Esophagus squamous epithelium (tissue), 5 donors: ENCODE measurements around the gene CASK. TPM values are rescaled to one million over a fixed set of nuclear protein-coding genes. Genes with fewer than 3 reads are reported as not detected.

Experiments
- DNase-seq: peaks from one replicate; lab custom pipeline; 2025; lab: John Stamatoyannopoulos, UW
- H3K27ac ChIP-seq, 4 donors: fragments of 200-600 bp; sonication (generic); one replicate each; pipeline ENCODE4 v1.5.1; 2016 to 2019; ENCODE audit warnings: mild to moderate bottlenecking in 1 of 4
- H3K27me3 ChIP-seq, 4 donors: fragments of 200-600 bp; sonication (generic); 1 replicate in 3 of 4; 2 replicates in 1 of 4; pipeline versions ENCODE4 v1.5.1 to v1.6.0; 2017 to 2021; ENCODE audit warnings: antibody characterized with exemption in 1 of 4
- H3K36me3 ChIP-seq, 3 donors: fragments of 200-600 bp; sonication (generic); one replicate each; pipeline ENCODE4 v1.5.1; 2016 to 2019
- H3K4me1 ChIP-seq, 3 donors: fragments of 200-600 bp; sonication (generic); one replicate each; pipeline ENCODE4 v1.5.1; 2017 to 2019
- H3K4me3 ChIP-seq, 4 donors: fragments of 200-600 bp; sonication (generic); 1 replicate in 3 of 4; 2 replicates in 1 of 4; pipeline ENCODE4 v1.5.1; 2016 to 2019; ENCODE audit warnings: mild to moderate bottlenecking in 2 of 4, moderate library complexity in 1 of 4
- H3K9me3 ChIP-seq, 3 donors: fragments of 200-600 bp; sonication (generic); one replicate each; pipeline ENCODE4 v1.5.1; 2016 to 2019
- POLR2A ChIP-seq, 4 donors: fragments of 450-650 bp; IDR thresholded peaks; one replicate each; pipeline ENCODE4 v1.6.1; 2017; ENCODE audit warnings: antibody characterized with exemption in 4 of 4, mild to moderate bottlenecking in 4 of 4, moderate library complexity in 3 of 4
- WGBS, 2 donors: methylation state at CpG; one replicate each; pipeline ENCODE4 v1.1.5; 2018; 5-methylcytosine and 5-hydroxymethylcytosine counted together
- intact Hi-C: fragments of 100-400 bp; cut with DNase I; formaldehyde crosslinking; loops from one replicate; pipeline ENCODE4 v1.15.0; 2022
- total RNA-seq, 4 donors: library from RNA; depleted of rRNA; stranded (reverse); fragments of >200 nt; gene quantifications; one replicate each; pipeline ENCODE4 v1.1.0, GENCODE V29; 2016
- TF ChIP-seq, protein P1 (sequence below), 6 experiments: fragments of 450-650 bp in 4 of 6; fragments of 200-600 bp in 2 of 6; sonication (generic) in 2 of 6; IDR thresholded peaks; one replicate each; pipeline ENCODE4 v1.5.1; 2016 to 2019; ENCODE audit warnings: antibody characterized with exemption in 6 of 6, mild to moderate bottlenecking in 4 of 6, moderate library complexity in 4 of 6
- donor health status: DM: yes; HTN: yes; CAD: no.

CASK gene
- total RNA-seq, 4 donors from 2014 or later = 32.3 to 57.4 (median 36.0) TPM

DNA sequence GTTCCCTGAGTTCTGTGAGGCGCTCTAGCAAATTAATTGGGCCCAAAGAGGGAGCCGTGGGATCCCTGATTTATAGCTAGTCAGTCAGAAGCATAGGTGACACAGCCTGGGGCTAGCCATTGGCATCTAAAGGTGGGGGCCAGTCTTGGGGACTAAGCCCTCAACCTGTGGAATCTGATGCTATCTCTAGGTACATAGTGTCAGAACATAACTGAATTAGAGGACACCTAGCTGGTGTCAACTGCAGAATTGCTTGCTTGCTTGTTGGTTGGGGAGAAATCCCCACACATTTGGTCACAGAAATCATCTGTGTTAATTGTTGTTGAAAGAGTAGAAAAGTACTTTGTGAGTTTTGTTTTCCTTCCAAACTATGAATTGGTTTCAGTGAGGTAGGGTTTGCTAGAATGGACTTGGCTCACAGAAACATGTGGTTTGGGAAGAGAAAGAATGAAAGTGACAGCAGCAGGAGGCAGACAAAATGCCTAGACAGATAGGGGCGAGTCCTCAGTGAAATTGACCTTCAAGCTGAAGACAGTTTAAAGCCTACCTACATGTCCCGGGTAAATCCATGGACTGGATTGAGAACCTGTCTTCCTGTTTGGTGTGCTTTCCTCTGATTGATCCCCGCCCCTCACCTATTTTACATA is 212.2 kb downstream of the CASK start:
- H3K4me3 ChIP-seq = no peak overlapping the region
- intact Hi-C loops = no loop called here
- no peaks in the 10 kb centered on the region for H3K4me1 ChIP-seq
- TF ChIP-seq, protein P1, sequence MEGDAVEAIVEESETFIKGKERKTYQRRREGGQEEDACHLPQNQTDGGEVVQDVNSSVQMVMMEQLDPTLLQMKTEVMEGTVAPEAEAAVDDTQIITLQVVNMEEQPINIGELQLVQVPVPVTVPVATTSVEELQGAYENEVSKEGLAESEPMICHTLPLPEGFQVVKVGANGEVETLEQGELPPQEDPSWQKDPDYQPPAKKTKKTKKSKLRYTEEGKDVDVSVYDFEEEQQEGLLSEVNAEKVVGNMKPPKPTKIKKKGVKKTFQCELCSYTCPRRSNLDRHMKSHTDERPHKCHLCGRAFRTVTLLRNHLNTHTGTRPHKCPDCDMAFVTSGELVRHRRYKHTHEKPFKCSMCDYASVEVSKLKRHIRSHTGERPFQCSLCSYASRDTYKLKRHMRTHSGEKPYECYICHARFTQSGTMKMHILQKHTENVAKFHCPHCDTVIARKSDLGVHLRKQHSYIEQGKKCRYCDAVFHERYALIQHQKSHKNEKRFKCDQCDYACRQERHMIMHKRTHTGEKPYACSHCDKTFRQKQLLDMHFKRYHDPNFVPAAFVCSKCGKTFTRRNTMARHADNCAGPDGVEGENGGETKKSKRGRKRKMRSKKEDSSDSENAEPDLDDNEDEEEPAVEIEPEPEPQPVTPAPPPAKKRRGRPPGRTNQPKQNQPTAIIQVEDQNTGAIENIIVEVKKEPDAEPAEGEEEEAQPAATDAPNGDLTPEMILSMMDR (IDR thresholded peaks at IDR 0.05) = no peak
- TF ChIP-seq POLR2A (IDR thresholded peaks at IDR 0.05) = no peak
- H3K9me3 ChIP-seq = no peaks in the 10 kb centered on the region
- H3K36me3 ChIP-seq = no peaks in the 10 kb centered on the region
- no peak for DNase-seq
- 82 to 89% methylated on average over 3 to 5 of the region's 5 CpGs for WGBS, 2 donors
- H3K27ac ChIP-seq = no peak overlapping the region
- H3K27me3 ChIP-seq = no peaks in the 10 kb centered on the region

DNA sequence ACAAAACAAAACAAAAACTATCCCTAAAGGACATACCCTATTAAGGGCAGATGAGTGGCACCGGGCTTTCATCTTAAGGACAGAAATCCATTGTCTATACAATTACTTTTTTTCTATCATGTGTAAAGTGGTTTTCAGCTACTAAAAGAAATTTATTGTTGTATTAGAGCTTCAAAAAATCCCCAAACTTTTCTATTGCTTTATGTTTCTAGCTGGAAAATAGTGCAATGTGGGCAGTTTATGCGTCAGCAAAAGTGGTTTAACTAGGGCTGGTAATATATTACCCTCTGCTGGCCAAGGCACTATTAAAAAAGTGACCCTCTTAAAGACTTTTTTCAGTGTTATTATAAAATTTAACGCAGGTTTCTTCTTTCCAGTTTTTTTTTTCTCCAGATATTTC is 214.9 kb downstream of the CASK start:
- Histone ChIP-seq H3K4me3 (no peak overlapping the region), H3K9me3 (no peaks in the 10 kb centered on the region), H3K4me1 (no peaks in the 10 kb centered on the region), H3K36me3 (no peaks in the 10 kb centered on the region), H3K27me3 (no peaks in the 10 kb centered on the region), H3K27ac (no peak overlapping the region)
- TF ChIP-seq, protein P1 (IDR thresholded peaks at IDR 0.05) = no peak
- TF ChIP-seq POLR2A (IDR thresholded peaks at IDR 0.05) = no peak
- 53 to 54% methylated on average over 3 of the region's 3 CpGs for WGBS, 2 donors
- intact Hi-C loops = no loop called here
- no peak for DNase-seq

DNA sequence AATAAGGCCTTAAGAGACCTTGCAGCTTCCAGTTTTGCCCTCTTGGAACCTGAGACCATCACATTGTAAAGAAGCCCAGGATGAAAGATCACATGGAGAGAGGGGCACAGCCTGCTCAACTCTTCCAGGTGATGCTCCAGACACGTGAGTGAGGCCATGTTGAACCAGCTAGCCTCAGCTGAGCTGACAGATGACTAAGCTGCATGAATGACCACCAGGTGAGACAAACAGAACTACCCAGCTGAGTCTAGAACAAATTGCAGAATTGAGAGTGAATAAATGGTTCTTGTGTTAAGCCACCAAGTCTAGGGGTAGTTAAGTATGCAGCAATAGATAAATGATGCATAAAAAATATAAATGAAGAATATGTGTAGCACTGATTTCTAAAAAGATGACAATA is 216.1 kb downstream of the CASK start:
- no peaks in the 10 kb centered on the region for H3K36me3 ChIP-seq
- no peaks in the 10 kb centered on the region for H3K27me3 ChIP-seq
- H3K27ac ChIP-seq = no peak overlapping the region
- no peak for DNase-seq
- intact Hi-C loops = no loop called here
- H3K4me3 ChIP-seq = no peak overlapping the region
- H3K9me3 ChIP-seq = no peaks in the 10 kb centered on the region
- H3K4me1 ChIP-seq = no peaks in the 10 kb centered on the region
- 46% methylated on average over 1 of the region's 1 CpG; no CpG with 5 or more reads in 1 of the 2 donors for WGBS, 2 donors
- TF ChIP-seq POLR2A (IDR thresholded peaks at IDR 0.05) = no peak
- TF ChIP-seq, protein P1 (IDR thresholded peaks at IDR 0.05) = no peak

DNA sequence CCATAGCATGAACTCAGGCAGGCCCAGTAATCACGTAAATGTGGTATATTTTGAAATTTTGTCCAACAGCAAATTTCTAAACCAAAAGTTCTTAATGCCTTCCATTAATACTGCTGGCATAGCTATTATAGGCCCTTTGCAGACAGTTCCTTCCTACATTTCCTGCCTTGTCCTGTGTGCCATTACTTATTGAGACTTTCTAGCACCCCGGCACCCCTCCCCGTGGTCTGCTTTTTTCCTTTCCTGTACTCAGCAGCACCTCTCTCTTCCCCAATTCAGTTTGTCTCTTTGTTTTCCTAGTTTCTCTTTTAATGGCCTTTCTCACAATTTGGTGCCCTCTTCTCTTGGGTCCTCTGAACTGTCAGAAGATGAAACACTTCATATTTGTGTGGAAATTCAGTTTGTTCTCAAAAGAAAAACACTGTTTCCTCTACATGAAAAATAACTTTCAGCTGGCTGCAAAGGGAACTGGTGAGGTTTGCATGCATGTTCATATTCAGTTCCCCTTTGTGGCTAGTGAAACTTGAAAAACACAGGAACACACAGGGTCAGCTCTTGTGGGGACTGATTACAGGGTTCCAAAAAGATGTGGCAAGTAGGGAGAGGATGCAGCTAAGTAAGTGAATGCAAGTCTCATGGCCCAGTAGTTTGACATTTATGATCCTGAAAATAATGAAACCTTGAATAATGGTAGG is 217.5 kb downstream of the CASK start:
- Histone ChIP-seq H3K9me3 (no peaks in the 10 kb centered on the region), H3K27ac (peak overlapping the region in 1 of 4 donors; percentile 54), H3K4me1 (no peaks in the 10 kb centered on the region), H3K27me3 (no peaks in the 10 kb centered on the region), H3K4me3 (no peak overlapping the region), H3K36me3 (no peaks in the 10 kb centered on the region)
- WGBS, 2 donors = 44 to 67% methylated on average over 3 of the region's 3 CpGs
- DNase-seq = no peak
- intact Hi-C loops = no loop called here
- no peak for TF ChIP-seq POLR2A (IDR thresholded peaks at IDR 0.05)
- TF ChIP-seq, protein P1 (IDR thresholded peaks at IDR 0.05) = no peak

DNA sequence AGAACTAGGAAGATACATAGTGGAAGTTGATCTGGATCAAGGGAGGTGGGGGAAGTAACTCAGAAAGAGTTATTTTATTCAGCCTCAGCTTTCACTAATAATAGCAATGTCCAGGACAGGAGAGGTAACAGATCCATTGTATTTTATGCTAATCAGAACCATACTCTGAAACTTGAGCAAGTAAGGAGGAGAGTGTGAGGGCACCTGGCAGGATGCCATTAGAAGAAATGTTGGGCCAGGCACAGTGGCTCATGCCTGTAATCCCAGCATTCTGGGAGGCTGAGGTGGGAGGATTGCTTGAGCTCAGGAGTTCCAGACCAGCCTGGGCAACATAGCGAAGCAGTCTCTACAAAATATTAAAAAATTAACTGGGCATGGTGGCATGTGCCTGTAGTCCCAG is 218.3 kb downstream of the CASK start:
- intact Hi-C loops = no loop called here
- WGBS, 2 donors = 82 to 100% methylated on average over 1 of the region's 1 CpG

More for the DNA sequence above, 218.3 kb downstream of the CASK start:
- Histone ChIP-seq H3K4me3 (no peak overlapping the region), H3K36me3 (no peaks in the 10 kb centered on the region), H3K27ac (peak overlapping the region in 2 of 4 donors; percentile 19 to 54), H3K9me3 (no peaks in the 10 kb centered on the region), H3K27me3 (no peaks in the 10 kb centered on the region), H3K4me1 (no peaks in the 10 kb centered on the region)
- DNase-seq = no peak
- TF ChIP-seq, protein P1 (IDR thresholded peaks at IDR 0.05) = no peak
- no peak for TF ChIP-seq POLR2A (IDR thresholded peaks at IDR 0.05)
